Peyer's patch (tissue), 4 donors: Measurements from ENCODE around the gene RXFP1.

Experiments used
- CTCF ChIP-seq, 6 experiments: fragments of 450-650 bp in 4 of 6; fragments of 200-600 bp in 2 of 6; sonication (generic) in 1 of 6; IDR thresholded peaks; one replicate each; pipeline ENCODE4 v1.5.1; 2017 to 2019; ENCODE audit warnings: antibody characterized with exemption in 6 of 6, mild to moderate bottlenecking in 3 of 6, moderate library complexity in 1 of 6
- POLR2A ChIP-seq, 2 donors: fragments of 450-650 bp; IDR thresholded peaks; one replicate each; pipeline ENCODE4 v1.5.1; 2017; ENCODE audit warnings: antibody characterized with exemption in 2 of 2, mild to moderate bottlenecking in 2 of 2, moderate library complexity in 2 of 2

- TF ChIP-seq CTCF (IDR thresholded peaks at IDR 0.05) (no peak), POLR2A (IDR thresholded peaks at IDR 0.05) (no peak)
Measured at GRCh38 chr4:158676076-158676475, 154.4 kb downstream of the RXFP1 start.
